K562 (cell line): ENCODE results near the gene TEX14. TPM values are rescaled to one million over a fixed set of nuclear protein-coding genes. Genes with fewer than 3 reads are reported as not detected.

Source experiments
- ATAC-seq: fragments of 200-7000 bp; cut with Tn5 transposase; 3 replicates; pipeline ENCODE4 v1.9.1; 2020; ENCODE audit warnings: moderate library complexity
- BruUV-seq: library from RNA; stranded (reverse); fragments of 400-500 nt; replicated peaks from 2 replicates; lab custom pipeline; 2021; lab: Mats Ljungman, UMichigan
- CTCF ChIA-PET: fragments of 300-600 bp; formaldehyde crosslinking; extraction: SDS; loops from one replicate; lab custom pipeline; 2021; ENCODE audit warnings: low intra/inter-chr PET ratio; lab: Yijun Ruan, JAX
- POLR2A ChIA-PET: fragments of 300-600, 350-650 bp; sonication (Branson Sonifier 250); formaldehyde crosslinking; extraction: SDS; loops from one replicate; lab custom pipeline; 2021; ENCODE audit warnings: antibody characterized with exemption, inconsistent platforms; lab: Yijun Ruan, JAX
- DNase-seq, 4 experiments: peaks; one replicate each; pipeline versions ENCODE4 v3.0.0 to v3.0.0-alpha.2; 2011 to 2018; ENCODE audit warnings: low spot score in 3 of 4, mixed read lengths in 3 of 4; ENCODE audit errors: extremely low read depth in 1 of 4
- FAIRE-seq: peaks from 2 replicates; lab custom pipeline; 2011; peaks lifted over from hg19 to GRCh38; lab: Jason Lieb, UNC
- H2AFZ ChIP-seq: 2 replicates; pipeline ENCODE4 v1.6.0; 2011; ENCODE audit warnings: low read depth, low read length, control low read depth, inconsistent platforms
- H3K27ac ChIP-seq: fragments of 200-600 bp; 3 replicates; pipeline ENCODE4 v1.8.0; 2011; ENCODE audit warnings: low read depth, mild to moderate bottlenecking, control low read depth, inconsistent platforms, low read length, moderate library complexity, mixed read lengths; ENCODE audit errors: extremely low read depth
- H3K27me3 ChIP-seq, 2 experiments: fragments of 300-600 bp in 1 of 2; 2 replicates in 1 of 2; 3 replicates in 1 of 2; pipeline versions ENCODE4 v1.6.0 to v1.8.0; 2011; ENCODE audit warnings: inconsistent platforms in 2 of 2, low read length in 2 of 2, mild to moderate bottlenecking in 1 of 2, mixed read lengths in 1 of 2, moderate library complexity in 1 of 2; ENCODE audit not compliant: control insufficient read depth in 2 of 2, insufficient read depth in 2 of 2
- H3K36me3 ChIP-seq: fragments of 300-600 bp; 3 replicates; pipeline ENCODE4 v1.8.0; 2011; ENCODE audit warnings: mild to moderate bottlenecking, low read length, inconsistent platforms; ENCODE audit not compliant: control insufficient read depth, insufficient read depth
- H3K4me1 ChIP-seq, 2 experiments: fragments of 200-600 bp in 1 of 2; replicated peaks in 1 of 2; 2 replicates in 1 of 2; 3 replicates in 1 of 2; pipeline versions ENCODE4 v1.5.1 to v1.8.0; 2011; ENCODE audit warnings: inconsistent platforms in 2 of 2, low read length in 2 of 2, mild to moderate bottlenecking in 1 of 2, mixed read lengths in 1 of 2, moderate library complexity in 1 of 2; ENCODE audit not compliant: control insufficient read depth in 2 of 2, insufficient read depth in 2 of 2
- H3K4me2 ChIP-seq: 2 replicates; pipeline ENCODE4 v1.6.1; 2011; ENCODE audit warnings: low read length, control low read depth, inconsistent platforms, mixed read lengths; ENCODE audit not compliant: insufficient read depth
- H3K4me3 ChIP-seq: fragments of 200-600 bp; sonication (generic), shearing (Covaris generic); 2 replicates; pipeline ENCODE4 v1.5.1; 2016; ENCODE audit warnings: control low read depth, inconsistent platforms
- H3K79me2 ChIP-seq: fragments of 200-600 bp; 3 replicates; pipeline ENCODE4 v1.8.0; 2011; ENCODE audit warnings: low read length, inconsistent platforms; ENCODE audit not compliant: control insufficient read depth, insufficient read depth
- H3K9ac ChIP-seq, 2 experiments: 2 replicates each; pipeline versions ENCODE4 v1.6.0 to v1.6.1; 2011; ENCODE audit warnings: low read depth in 2 of 2, low read length in 2 of 2, control low read depth in 1 of 2, inconsistent platforms in 1 of 2, mild to moderate bottlenecking in 1 of 2, mixed read lengths in 1 of 2; ENCODE audit not compliant: insufficient read depth in 1 of 2
- H3K9me1 ChIP-seq: one replicate; pipeline ENCODE4 v1.6.0; 2011; ENCODE audit warnings: inconsistent platforms, mild to moderate bottlenecking, low read length, moderate library complexity; ENCODE audit not compliant: control insufficient read depth, insufficient read depth
- H3K9me3 ChIP-seq: replicated peaks from 2 replicates; pipeline ENCODE4 v1.5.1; 2011; ENCODE audit warnings: low read depth, low read length, inconsistent platforms; ENCODE audit not compliant: control insufficient read depth, insufficient read depth
- H4K20me1 ChIP-seq: replicated peaks from 2 replicates; pipeline ENCODE4 v1.6.1; 2011; ENCODE audit warnings: low read length, inconsistent platforms, mixed read lengths; ENCODE audit not compliant: control insufficient read depth, insufficient read depth
- MYNN ChIP-seq, 2 experiments: sonication (generic); formaldehyde crosslinking in 1 of 2; IDR thresholded peaks; 2 replicates each; pipeline versions ENCODE4 v1.5.0 to v1.6.1; 2016 to 2020; ENCODE audit warnings: antibody characterized with exemption in 1 of 2, missing genetic modification reagents in 1 of 2
- ZBTB11 ChIP-seq, 3 experiments: fragments of 200-800 bp in 1 of 3; fragments of 250-450 bp in 1 of 3; fragments of 450-650 bp in 1 of 3; sonication (Bioruptor Pico) in 1 of 3; sonication (Bioruptor generic) in 1 of 3; formaldehyde crosslinking in 1 of 3; IDR thresholded peaks; 2 replicates each; pipeline versions ENCODE4 v1.6.1 to v1.8.0; 2016 to 2022; ENCODE audit warnings: mild to moderate bottlenecking in 2 of 3, missing genetic modification characterization in 2 of 3, missing compliant biosample characterization in 1 of 3, moderate library complexity in 1 of 3
- ZNF589 ChIP-seq: fragments of 200-800 bp; sonication (Bioruptor generic); IDR thresholded peaks from 2 replicates; pipeline ENCODE4 v1.6.1; 2016; ENCODE audit warnings: low read depth, missing genetic modification characterization, missing compliant biosample characterization
- WGBS: fragments of 100-300 bp; shearing (Covaris generic); methylation state at CpG from one replicate; pipeline ENCODE4 v1.1.6; 2016; ENCODE audit warnings: low coverage, mixed read lengths; ENCODE audit not compliant: insufficient coverage; ENCODE audit errors: missing lambda C conversion rate; 5-methylcytosine and 5-hydroxymethylcytosine counted together
- in situ Hi-C: fragments of 300-500 bp; cut with MboI; formaldehyde crosslinking; loops from 4 replicates; pipeline ENCODE4 v1.15.0; 2018; ENCODE audit warnings: inconsistent platforms, mixed read lengths
- intact Hi-C: fragments of 100-400 bp; cut with micrococcal nuclease; formaldehyde crosslinking; loops from 2 replicates; pipeline ENCODE4 v1.14.2; 2022
- polyA plus RNA-seq, 8 experiments: library from polyadenylated mRNA; depleted of rRNA in 4 of 8; stranded (reverse) in 5 of 8; unstranded in 3 of 8; fragments of >200 nt; fragmentation: Nextera tagmentation in 2 of 8; fragmentation: Illumina TruSeq in 1 of 8; extraction: Ambion mirVana in 2 of 8; extraction: Trizol in 1 of 8; gene quantifications; 2 replicates each; pipeline versions ENCODE4 v1.2.1 to v1.2.3, GENCODE V29; 2011 to 2014; ENCODE audit warnings: inconsistent platforms in 1 of 8, missing spikeins in 1 of 8
- total RNA-seq, 7 experiments: library from RNA; depleted of rRNA in 6 of 7; stranded (reverse); fragments of >200 nt in 6 of 7; fragmentation: Illumina TruSeq in 2 of 7; extraction: Trizol in 2 of 7; gene quantifications; 2 replicates each; pipeline versions ENCODE4 v1.2.1 to v1.2.3, GENCODE V29; 2011 to 2021; ENCODE audit warnings: low replicate concordance in 1 of 7

The TEX14 gene
- total and polyA plus RNA-seq, 9 of the 15 experiments (the other 6 are each of a cell fraction or from before 2014, with no cell fraction given): 0.05 to 0.12 (median 0.09) TPM; not detected in 1

GRCh38 chr17:58669853-58670252 is 22.0 kb downstream of the TEX14 start:
- no TSS peak for BruUV-seq
- ATAC-seq: peak; percentile 13; the same call in 1 of the 3 replicates
- Histone ChIP-seq H3K36me3 (no peaks in the 10 kb centered on the region), H3K9ac (peak overlapping the region in 1 of 2 experiments; percentile 65; a peak in 1 of 4 replicates), H3K4me3 (no peak overlapping the region), H3K4me1 (peaks cover 15 to 26% of the 10 kb centered on the region in 2 experiments), H3K9me1 (no peaks in the 10 kb centered on the region), H3K27me3 (no peaks in the 10 kb centered on the region), H3K4me2 (peak overlapping the region; percentile 17; the same call in 1 of the 2 replicates), H2AFZ (peak overlapping the region; percentile 58), H3K27ac (no peak overlapping the region), H4K20me1 (no peaks in the 10 kb centered on the region)
- WGBS: 28% methylated on average over 6 of the region's 6 CpGs
- FAIRE-seq: no peak
- POLR2A ChIA-PET: interaction anchor here (0.9 to 9.6 kb wide), 4 partner anchors 9 to 344 kb away, joined by 3 to 88 read pairs (median 12); no protein-coding TSS in a partner anchor
- in situ Hi-C loops: no loop called here
- TF ChIP-seq ZBTB11 (CRISPR knock-in tag; IDR thresholded peaks at IDR 0.05) (peak in 1 of 3 experiments; percentile 60; a peak in 2 of 6 replicates), ZNF589 (CRISPR knock-in tag) (no peak), MYNN (IDR thresholded peaks at IDR 0.05) (peak; percentile 90; the same call in 1 of the 2 replicates), MYNN (CRISPR knock-in tag; IDR thresholded peaks at IDR 0.05) (no peak)
- TF ChIP-seq, all 486 proteins: peak for 2
- no peak for DNase-seq
- CTCF ChIA-PET: no interaction called here
- intact Hi-C loops: loop anchor here (10.0 kb wide), 1 partner anchor 85 kb away; no protein-coding TSS in a partner anchor
- no peaks in the 10 kb centered on the region for H3K9me3 ChIP-seq
- no peaks in the 10 kb centered on the region for H3K79me2 ChIP-seq
